OCI-LY1 (cell line): ENCODE measurements around the gene ACVR1C.

Experiments used
- CTCF ChIP-seq: fragments of 200-600 bp; sonication (generic), shearing (Covaris generic); IDR thresholded peaks from 2 replicates; pipeline ENCODE4 v1.5.1; 2017; ENCODE audit warnings: mild to moderate bottlenecking, antibody characterized with exemption, low read length, moderate library complexity, mixed read lengths
- EZH2 ChIP-seq: fragments of 200-600 bp; sonication (generic), shearing (Covaris generic); IDR thresholded peaks from 2 replicates; pipeline ENCODE4 v1.8.0; 2017; ENCODE audit warnings: borderline replicate concordance, mixed run types, mild to moderate bottlenecking, antibody characterized with exemption, low read length, moderate library complexity, mixed read lengths

- TF ChIP-seq CTCF, result no peak
- TF ChIP-seq EZH2, result no peak
These were observed 3.2 kb upstream of the ACVR1C start for GRCh38 chr2:157631861-157632260.
